GM12873 (cell line): ENCODE data around the gene RLIM.

Source experiments
- CTCF ChIP-seq: IDR thresholded peaks from 2 replicates; pipeline ENCODE4 v1.5.1; 2012; ENCODE audit warnings: low read depth, mild to moderate bottlenecking, moderate library complexity, low read length, control low read depth; ENCODE audit not compliant: insufficient read depth; ENCODE audit errors: missing control alignments

RLIM gene

GRCh38 chrX:74535408-74536151 is 78.8 kb downstream of the RLIM start:
- TF ChIP-seq CTCF: no peak
